OCI-LY7 (cell line): ENCODE measurements around the gene MARK4. TPM values are rescaled to one million over a fixed set of nuclear protein-coding genes. Genes with fewer than 3 reads are reported as not detected.

ENCODE experiments used
- BruUV-seq: library from RNA; stranded (reverse); fragments of 400-500 nt; replicated peaks from 2 replicates; lab custom pipeline; 2021; lab: Mats Ljungman, UMichigan
- CTCF ChIA-PET: fragments of 300-600 bp; sonication (Branson Sonifier 250); formaldehyde crosslinking; loops from one replicate; lab custom pipeline; 2022; ENCODE audit warnings: antibody characterized with exemption; ENCODE audit not compliant: unreplicated experiment; lab: Charles Lee
- POLR2A ChIA-PET: fragments of 300-600 bp; sonication (Branson Sonifier 250); formaldehyde crosslinking; loops from one replicate; lab custom pipeline; 2022; ENCODE audit warnings: antibody characterized with exemption; lab: Charles Lee
- DNase-seq: peaks from one replicate; pipeline ENCODE4 v3.0.0-alpha.2; 2015; ENCODE audit warnings: low spot score
- H2AFZ ChIP-seq: fragments of 200-600 bp; sonication (generic), shearing (Covaris generic); 2 replicates; pipeline ENCODE4 v1.6.1; 2014; ENCODE audit warnings: mild to moderate bottlenecking, antibody characterized with exemption, low read length, moderate library complexity
- H3K27ac ChIP-seq: fragments of 200-600 bp; sonication (generic); 2 replicates; pipeline ENCODE4 v1.5.1; 2014; ENCODE audit warnings: mixed run types, low read depth, mild to moderate bottlenecking, moderate library complexity, low read length, inconsistent platforms; ENCODE audit not compliant: poor library complexity, severe bottlenecking
- H3K36me3 ChIP-seq: fragments of 200-600 bp; sonication (generic); 2 replicates; pipeline ENCODE4 v1.6.1; 2014; ENCODE audit warnings: mild to moderate bottlenecking, antibody characterized with exemption, low read length, moderate library complexity, mixed read lengths; ENCODE audit not compliant: insufficient read depth
- H3K4me1 ChIP-seq: fragments of 200-600 bp; sonication (generic); 2 replicates; pipeline ENCODE4 v1.5.1; 2014; ENCODE audit warnings: mild to moderate bottlenecking, low read length; ENCODE audit not compliant: insufficient read depth, poor library complexity, severe bottlenecking
- H3K4me2 ChIP-seq: fragments of 200-600 bp; sonication (generic); 2 replicates; pipeline ENCODE4 v1.6.1; 2014; ENCODE audit warnings: mild to moderate bottlenecking, low read length
- H3K4me3 ChIP-seq: fragments of 200-600 bp; sonication (generic); 2 replicates; pipeline ENCODE4 v1.5.1; 2014; ENCODE audit warnings: mild to moderate bottlenecking, low read depth, low read length; ENCODE audit not compliant: poor library complexity, severe bottlenecking
- H3K79me2 ChIP-seq: fragments of 200-600 bp; sonication (generic); 2 replicates; pipeline ENCODE4 v1.6.1; 2016; ENCODE audit warnings: low read depth, mild to moderate bottlenecking, low read length, moderate library complexity, mixed read lengths; ENCODE audit not compliant: insufficient read depth
- H3K9me2 ChIP-seq: fragments of 200-600 bp; sonication (generic); 2 replicates; pipeline ENCODE4 v1.6.1; 2016; ENCODE audit warnings: mild to moderate bottlenecking, low read length, mixed read lengths; ENCODE audit not compliant: insufficient read depth
- H3K9me3 ChIP-seq: fragments of 200-600 bp; sonication (generic); 2 replicates; pipeline ENCODE4 v1.6.1; 2014; ENCODE audit warnings: mild to moderate bottlenecking, mixed run types, low read length, mixed read lengths
- H4K20me1 ChIP-seq: fragments of 200-600 bp; sonication (generic); 2 replicates; pipeline ENCODE4 v1.6.1; 2014; ENCODE audit warnings: mild to moderate bottlenecking, antibody characterized with exemption, low read length, moderate library complexity, mixed read lengths; ENCODE audit not compliant: insufficient read depth
- EZH2phosphoT487 ChIP-seq: fragments of 200-600 bp; sonication (generic); IDR thresholded peaks from 2 replicates; pipeline ENCODE4 v1.6.1; 2018; ENCODE audit warnings: low read depth, borderline replicate concordance, mild to moderate bottlenecking, mixed run types, antibody characterized with exemption, low read length, moderate library complexity, mixed read lengths
- intact Hi-C: fragments of 100-400 bp; cut with micrococcal nuclease; formaldehyde crosslinking; loops from one replicate; pipeline ENCODE4 v1.10.0; 2022; ENCODE audit not compliant: unreplicated experiment
- total RNA-seq, 2 experiments: library from RNA; depleted of rRNA in 1 of 2; stranded (reverse); fragments of >200 nt in 1 of 2; shearing (Covaris generic) in 1 of 2; gene quantifications; 2 replicates each; pipeline ENCODE4 v1.2.3, GENCODE V29; 2014 to 2022
- TF ChIP-seq, protein P1 (sequence below): fragments of 200-600 bp; sonication (generic); conservative IDR thresholded peaks from 2 replicates; pipeline ENCODE4 v1.5.1; 2014; ENCODE audit warnings: mild to moderate bottlenecking, antibody characterized with exemption, low read length, moderate library complexity, mixed read lengths

The MARK4 gene
- total RNA-seq, 2 experiments from 2014 or later: 14.2 to 24.5 TPM

GRCh38 chr19:45218911-45219743 lies 31.9 kb upstream of the MARK4 start:
- intact Hi-C loops: no loop called here
- no TSS peak for BruUV-seq
- Histone ChIP-seq H3K4me1 (no peaks in the 10 kb centered on the region), H3K9me2 (no peaks in the 10 kb centered on the region), H3K4me2 (no peak overlapping the region), H3K4me3 (no peak overlapping the region), H3K36me3 (no peaks in the 10 kb centered on the region), H2AFZ (no peak overlapping the region), H3K9me3 (no peaks in the 10 kb centered on the region), H3K27ac (no peak overlapping the region), H3K79me2 (no peaks in the 10 kb centered on the region), H4K20me1 (no peaks in the 10 kb centered on the region)
- POLR2A ChIA-PET: no interaction called here
- TF ChIP-seq, protein P1, sequence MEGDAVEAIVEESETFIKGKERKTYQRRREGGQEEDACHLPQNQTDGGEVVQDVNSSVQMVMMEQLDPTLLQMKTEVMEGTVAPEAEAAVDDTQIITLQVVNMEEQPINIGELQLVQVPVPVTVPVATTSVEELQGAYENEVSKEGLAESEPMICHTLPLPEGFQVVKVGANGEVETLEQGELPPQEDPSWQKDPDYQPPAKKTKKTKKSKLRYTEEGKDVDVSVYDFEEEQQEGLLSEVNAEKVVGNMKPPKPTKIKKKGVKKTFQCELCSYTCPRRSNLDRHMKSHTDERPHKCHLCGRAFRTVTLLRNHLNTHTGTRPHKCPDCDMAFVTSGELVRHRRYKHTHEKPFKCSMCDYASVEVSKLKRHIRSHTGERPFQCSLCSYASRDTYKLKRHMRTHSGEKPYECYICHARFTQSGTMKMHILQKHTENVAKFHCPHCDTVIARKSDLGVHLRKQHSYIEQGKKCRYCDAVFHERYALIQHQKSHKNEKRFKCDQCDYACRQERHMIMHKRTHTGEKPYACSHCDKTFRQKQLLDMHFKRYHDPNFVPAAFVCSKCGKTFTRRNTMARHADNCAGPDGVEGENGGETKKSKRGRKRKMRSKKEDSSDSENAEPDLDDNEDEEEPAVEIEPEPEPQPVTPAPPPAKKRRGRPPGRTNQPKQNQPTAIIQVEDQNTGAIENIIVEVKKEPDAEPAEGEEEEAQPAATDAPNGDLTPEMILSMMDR: no peak
- TF ChIP-seq EZH2phosphoT487: no peak
- CTCF ChIA-PET: no interaction called here
- no peak for DNase-seq

DNA sequence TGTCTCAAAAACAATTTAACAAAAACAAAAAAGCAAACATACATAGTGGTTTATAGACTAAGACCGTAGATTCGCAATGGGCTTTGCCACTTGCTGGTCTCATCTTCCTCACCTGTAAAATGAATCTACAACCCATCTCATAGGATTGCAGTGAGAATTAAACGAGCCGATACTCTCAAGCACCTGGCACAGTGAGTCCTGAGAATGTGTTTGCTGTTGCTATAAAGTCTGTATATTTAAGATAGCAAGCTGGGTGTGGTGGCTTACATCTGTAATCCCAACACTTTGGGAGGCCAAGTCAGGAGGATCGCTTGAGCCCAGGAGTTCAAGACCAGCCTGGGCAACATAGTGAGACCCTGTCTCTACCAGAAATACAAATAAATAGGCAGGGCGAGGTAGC lies 28.3 kb upstream of the MARK4 start:
- Histone ChIP-seq H2AFZ (no peak overlapping the region), H3K27ac (no peak overlapping the region), H4K20me1 (no peaks in the 10 kb centered on the region), H3K4me2 (no peak overlapping the region), H3K36me3 (no peaks in the 10 kb centered on the region), H3K4me3 (no peak overlapping the region), H3K9me3 (no peaks in the 10 kb centered on the region), H3K4me1 (no peaks in the 10 kb centered on the region), H3K9me2 (no peaks in the 10 kb centered on the region), H3K79me2 (no peaks in the 10 kb centered on the region)
- CTCF ChIA-PET: no interaction called here
- TF ChIP-seq EZH2phosphoT487: no peak
- TF ChIP-seq, protein P1: no peak
- POLR2A ChIA-PET: no interaction called here
- BruUV-seq: no TSS peak
- intact Hi-C loops: no loop called here
- no peak for DNase-seq

DNA sequence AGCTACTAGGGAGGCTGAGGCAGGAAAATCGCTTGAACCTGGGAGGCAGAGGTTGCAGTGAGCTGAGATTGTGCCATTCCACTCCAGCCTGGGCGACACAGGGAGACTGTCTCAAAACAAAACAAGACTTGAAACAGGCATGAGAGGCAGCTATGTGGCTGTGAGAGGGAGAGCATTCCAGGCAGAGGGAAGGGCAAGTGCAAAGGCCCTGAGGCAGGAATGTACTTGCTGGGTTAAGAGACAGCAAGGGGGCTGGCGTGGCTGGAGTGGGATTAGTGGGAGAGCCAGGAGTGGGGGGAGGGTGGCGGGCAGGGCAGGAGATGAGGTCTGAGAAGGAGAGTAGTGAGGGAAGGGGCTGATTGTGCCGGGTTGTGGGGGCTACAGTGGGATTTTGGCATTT lies 27.2 kb upstream of the MARK4 start:
- ChIA-PET CTCF (no interaction called here), POLR2A (no interaction called here)
- intact Hi-C loops: no loop called here
- Histone ChIP-seq H4K20me1 (no peaks in the 10 kb centered on the region), H3K36me3 (no peaks in the 10 kb centered on the region), H3K9me2 (no peaks in the 10 kb centered on the region), H3K4me3 (no peak overlapping the region), H3K9me3 (no peaks in the 10 kb centered on the region), H3K27ac (no peak overlapping the region), H3K4me1 (no peaks in the 10 kb centered on the region), H3K79me2 (no peaks in the 10 kb centered on the region), H2AFZ (no peak overlapping the region), H3K4me2 (no peak overlapping the region)
- no peak for TF ChIP-seq EZH2phosphoT487
- TF ChIP-seq, protein P1: no peak
- DNase-seq: no peak
- no TSS peak for BruUV-seq
